MG63 (cell line): ENCODE measurements around the gene TMEM196. TPM values are rescaled to one million over a fixed set of nuclear protein-coding genes. Genes with fewer than 3 reads are reported as not detected.

Experiments
- DNase-seq: peaks from one replicate; pipeline ENCODE4 v3.0.0-alpha.2; 2020
- H3K27me3 ChIP-seq: fragments of 250-450 bp; sonication (Bioruptor Pico); 2 replicates; pipeline ENCODE4 v1.5.1; 2020; ENCODE audit warnings: mild to moderate bottlenecking, moderate library complexity
- H3K36me3 ChIP-seq: fragments of 250-450 bp; sonication (Bioruptor Pico); 2 replicates; pipeline ENCODE4 v1.5.1; 2020; ENCODE audit warnings: mild to moderate bottlenecking, moderate library complexity
- H3K4me3 ChIP-seq: fragments of 250-450 bp; sonication (Bioruptor Pico); 2 replicates; pipeline ENCODE4 v1.5.1; 2020; ENCODE audit warnings: mild to moderate bottlenecking, moderate library complexity
- H3K9me3 ChIP-seq: fragments of 250-450 bp; sonication (Bioruptor Pico); 2 replicates; pipeline ENCODE4 v1.5.1; 2020; ENCODE audit warnings: mild to moderate bottlenecking, moderate library complexity
- total RNA-seq: library from RNA; depleted of rRNA; stranded (reverse); fragments of >200 nt; shearing (Covaris generic); gene quantifications from 2 replicates; pipeline ENCODE4 v1.2.3, GENCODE V29; 2014; ENCODE audit warnings: low replicate concordance; rRNA removed

TMEM196 gene
- not detected in 2 replicates for total RNA-seq

GRCh38 chr7:19772841-19773760 lies at the start of gene TMEM196:
TSS of gene TMEM196 (minus strand) at chr7:19773617. CDS start at chr7:19772696, 921 bp downstream.
- Histone ChIP-seq H3K4me3 (no peak within 1 kb of the TSS), H3K27me3 (peaks cover 4% of the 10 kb centered on the region; the same call in 1 of the 2 replicates), H3K36me3 (no peaks in the 10 kb centered on the region), H3K9me3 (no peaks in the 10 kb centered on the region)
- DNase-seq, result peak; percentile 31

- Histone ChIP-seq H3K4me3 (no peak overlapping the region), H3K9me3 (no peaks in the 10 kb centered on the region), H3K27me3 (no peaks in the 10 kb centered on the region), H3K36me3 (no peaks in the 10 kb centered on the region)
- DNase-seq, result no peak
These were observed 42.7 kb upstream of the TMEM196 start for GRCh38 chr7:19816128-19816527.

- Histone ChIP-seq H3K4me3 (no peak overlapping the region), H3K9me3 (no peaks in the 10 kb centered on the region), H3K36me3 (no peaks in the 10 kb centered on the region), H3K27me3 (no peaks in the 10 kb centered on the region)
- DNase-seq, result no peak
These were observed 42.1 kb upstream of the TMEM196 start for GRCh38 chr7:19815546-19815945.

- no peak overlapping the region for H3K4me3 ChIP-seq
- no peaks in the 10 kb centered on the region for H3K36me3 ChIP-seq
- DNase-seq, result no peak
- H3K9me3 ChIP-seq, result no peaks in the 10 kb centered on the region
- no peaks in the 10 kb centered on the region for H3K27me3 ChIP-seq
These were observed 41.4 kb upstream of the TMEM196 start for GRCh38 chr7:19814776-19815175.

- no peak for DNase-seq
- Histone ChIP-seq H3K9me3 (no peaks in the 10 kb centered on the region), H3K4me3 (no peak overlapping the region), H3K27me3 (no peaks in the 10 kb centered on the region), H3K36me3 (no peaks in the 10 kb centered on the region)
These were observed 38.0 kb upstream of the TMEM196 start for GRCh38 chr7:19811386-19811785.

- H3K27me3 ChIP-seq, result no peaks in the 10 kb centered on the region
- no peaks in the 10 kb centered on the region for H3K9me3 ChIP-seq
- H3K4me3 ChIP-seq, result no peak overlapping the region
- DNase-seq, result no peak
- no peaks in the 10 kb centered on the region for H3K36me3 ChIP-seq
These were observed 25.6 kb upstream of the TMEM196 start for GRCh38 chr7:19798986-19799385.

GRCh38 chr7:19783541-19783940 lies 10.1 kb upstream of the TMEM196 start:
- peaks cover 10% of the 10 kb centered on the region for H3K9me3 ChIP-seq
- H3K4me3 ChIP-seq, result no peak overlapping the region
- DNase-seq, result no peak
- no peaks in the 10 kb centered on the region for H3K36me3 ChIP-seq
- H3K27me3 ChIP-seq, result no peaks in the 10 kb centered on the region

- Histone ChIP-seq H3K9me3 (no peaks in the 10 kb centered on the region), H3K36me3 (no peaks in the 10 kb centered on the region)
- no peak for DNase-seq
These were observed 3.6 kb upstream of the TMEM196 start for GRCh38 chr7:19776981-19777380.

GRCh38 chr7:19775578-19775977 lies 2.2 kb upstream of the TMEM196 start:
- H3K36me3 ChIP-seq, result no peaks in the 10 kb centered on the region
- H3K27me3 ChIP-seq, result 0 out of 2 replicates have a peak, but pooled peaks cover 2% of the 10 kb centered on the region
- H3K9me3 ChIP-seq, result no peaks in the 10 kb centered on the region
- H3K4me3 ChIP-seq, result no peak overlapping the region
- no peak for DNase-seq

More at GRCh38 chr7:19776981-19777380, 3.6 kb upstream of the TMEM196 start:
- H3K4me3 ChIP-seq, result no peak overlapping the region
- H3K27me3 ChIP-seq, result 0 out of 2 replicates have a peak, but pooled peaks cover 2% of the 10 kb centered on the region

- Histone ChIP-seq H3K4me3 (no peak overlapping the region), H3K9me3 (no peaks in the 10 kb centered on the region), H3K27me3 (peaks cover 4% of the 10 kb centered on the region; the same call in 1 of the 2 replicates), H3K36me3 (no peaks in the 10 kb centered on the region)
- no peak for DNase-seq
These were observed 1.1 kb downstream of the TMEM196 start for GRCh38 chr7:19772306-19772705.

- Histone ChIP-seq H3K4me3 (no peak overlapping the region), H3K36me3 (no peaks in the 10 kb centered on the region), H3K9me3 (no peaks in the 10 kb centered on the region), H3K27me3 (no peaks in the 10 kb centered on the region)
- DNase-seq, result no peak
These were observed 10.8 kb downstream of the TMEM196 start for GRCh38 chr7:19762631-19763030.

GRCh38 chr7:19754521-19755116 lies 18.8 kb downstream of the TMEM196 start:
- DNase-seq, result no peak
- no peak overlapping the region for H3K4me3 ChIP-seq
- H3K36me3 ChIP-seq, result no peaks in the 10 kb centered on the region
- H3K9me3 ChIP-seq, result no peaks in the 10 kb centered on the region
- no peaks in the 10 kb centered on the region for H3K27me3 ChIP-seq

- Histone ChIP-seq H3K27me3 (no peaks in the 10 kb centered on the region), H3K36me3 (no peaks in the 10 kb centered on the region), H3K9me3 (no peaks in the 10 kb centered on the region), H3K4me3 (no peak overlapping the region)
- no peak for DNase-seq
These were observed 21.4 kb downstream of the TMEM196 start for GRCh38 chr7:19752020-19752419.

GRCh38 chr7:19749658-19750057 lies 23.8 kb downstream of the TMEM196 start:
- no peak for DNase-seq
- no peaks in the 10 kb centered on the region for H3K27me3 ChIP-seq
- no peaks in the 10 kb centered on the region for H3K9me3 ChIP-seq
- H3K4me3 ChIP-seq, result no peak overlapping the region
- H3K36me3 ChIP-seq, result no peaks in the 10 kb centered on the region

- Histone ChIP-seq H3K36me3 (no peaks in the 10 kb centered on the region), H3K9me3 (no peaks in the 10 kb centered on the region), H3K27me3 (no peaks in the 10 kb centered on the region), H3K4me3 (no peak overlapping the region)
- no peak for DNase-seq
These were observed 25.6 kb downstream of the TMEM196 start for GRCh38 chr7:19747740-19748339.

- Histone ChIP-seq H3K4me3 (no peak overlapping the region), H3K9me3 (no peaks in the 10 kb centered on the region), H3K36me3 (no peaks in the 10 kb centered on the region), H3K27me3 (no peaks in the 10 kb centered on the region; the same call in 1 of the 2 replicates)
- DNase-seq, result no peak
These were observed 29.3 kb downstream of the TMEM196 start for GRCh38 chr7:19744075-19744474.

- H3K36me3 ChIP-seq, result no peaks in the 10 kb centered on the region
- H3K27me3 ChIP-seq, result no peaks in the 10 kb centered on the region; the same call in 1 of the 2 replicates
- H3K4me3 ChIP-seq, result no peak overlapping the region
- no peak for DNase-seq
- no peaks in the 10 kb centered on the region for H3K9me3 ChIP-seq
These were observed 44.7 kb downstream of the TMEM196 start for GRCh38 chr7:19728716-19729115.
